GM18858 (cell line): ENCODE results near the gene AKR7A2.

ENCODE experiments used
- ATAC-seq: cut with Tn5 transposase; IDR thresholded peaks from one replicate; pipeline ENCODE4 v1.9.1; 2021; ENCODE audit not compliant: unreplicated experiment

AKR7A2 gene

DNA sequence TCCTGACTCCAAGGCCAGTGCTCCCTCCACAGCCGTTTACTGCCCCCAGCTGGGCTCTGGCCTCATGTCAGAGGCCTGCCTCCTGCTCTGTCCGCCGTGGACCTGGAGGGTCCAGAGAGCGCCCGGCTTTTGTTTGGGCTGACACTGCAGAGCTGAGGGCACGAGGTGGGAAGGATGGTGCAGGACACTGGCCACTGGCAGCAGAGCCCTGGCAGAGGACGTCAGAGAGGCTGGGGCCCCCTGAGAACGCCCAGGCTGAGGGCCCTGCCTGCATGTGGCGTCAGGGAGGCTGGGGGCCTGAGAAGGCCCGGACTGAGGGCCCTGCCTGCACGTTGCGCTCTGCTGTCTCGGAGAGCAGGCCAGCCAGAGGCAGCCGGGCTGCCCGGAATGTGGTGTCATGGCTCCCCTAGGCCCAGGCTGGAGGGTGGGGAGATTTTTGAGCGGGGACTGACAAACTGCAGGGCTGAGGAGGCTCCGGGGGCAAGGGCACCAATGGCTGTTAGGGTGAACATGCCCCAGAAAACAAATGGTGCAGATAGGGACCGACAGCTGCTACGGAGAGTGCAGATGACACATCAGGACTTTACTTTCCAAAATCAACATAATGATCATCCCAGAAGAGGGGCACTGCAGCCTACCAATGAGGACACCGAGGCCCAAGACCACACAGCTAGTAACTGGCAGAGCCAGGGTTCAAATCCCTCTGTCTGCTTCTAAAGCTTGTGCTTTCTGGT, 31.8 kb upstream of the AKR7A2 start:
- ATAC-seq, result no peak

DNA sequence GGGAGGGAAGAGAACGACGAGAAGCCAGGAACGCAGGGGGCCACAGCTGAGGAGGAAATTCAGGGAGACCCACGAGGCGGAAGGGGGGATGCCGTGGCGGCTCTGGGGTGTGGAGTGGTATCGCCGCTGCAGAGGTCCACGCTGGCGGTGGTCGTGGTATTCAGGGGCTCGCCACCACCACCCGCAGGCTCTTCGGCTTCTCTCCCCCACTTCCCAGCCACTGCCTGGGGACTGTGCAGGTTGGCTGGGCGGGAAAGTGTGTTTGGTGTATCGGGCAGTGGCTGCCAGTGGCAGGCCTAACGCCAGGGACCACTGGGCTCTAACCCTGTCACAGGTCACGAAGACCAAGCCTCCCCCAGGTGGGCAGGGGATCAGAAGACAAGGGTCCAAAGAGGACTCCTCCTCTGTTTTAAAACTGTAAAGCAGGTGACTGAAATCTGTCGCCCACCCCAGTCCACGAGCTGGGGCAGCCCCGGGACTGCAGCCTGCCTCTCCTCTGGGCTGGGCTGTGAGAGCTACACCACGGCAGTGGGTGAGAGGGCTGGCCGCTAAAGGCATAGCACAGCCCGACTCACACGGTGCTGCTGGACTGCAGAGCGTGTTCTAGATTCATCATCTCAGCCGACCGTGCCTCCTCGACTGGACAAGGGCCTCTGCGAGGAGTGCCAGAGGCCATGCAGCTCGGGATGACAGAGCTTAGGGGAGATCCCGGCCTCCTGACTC, 31.1 kb upstream of the AKR7A2 start:
- ATAC-seq, result no peak

DNA sequence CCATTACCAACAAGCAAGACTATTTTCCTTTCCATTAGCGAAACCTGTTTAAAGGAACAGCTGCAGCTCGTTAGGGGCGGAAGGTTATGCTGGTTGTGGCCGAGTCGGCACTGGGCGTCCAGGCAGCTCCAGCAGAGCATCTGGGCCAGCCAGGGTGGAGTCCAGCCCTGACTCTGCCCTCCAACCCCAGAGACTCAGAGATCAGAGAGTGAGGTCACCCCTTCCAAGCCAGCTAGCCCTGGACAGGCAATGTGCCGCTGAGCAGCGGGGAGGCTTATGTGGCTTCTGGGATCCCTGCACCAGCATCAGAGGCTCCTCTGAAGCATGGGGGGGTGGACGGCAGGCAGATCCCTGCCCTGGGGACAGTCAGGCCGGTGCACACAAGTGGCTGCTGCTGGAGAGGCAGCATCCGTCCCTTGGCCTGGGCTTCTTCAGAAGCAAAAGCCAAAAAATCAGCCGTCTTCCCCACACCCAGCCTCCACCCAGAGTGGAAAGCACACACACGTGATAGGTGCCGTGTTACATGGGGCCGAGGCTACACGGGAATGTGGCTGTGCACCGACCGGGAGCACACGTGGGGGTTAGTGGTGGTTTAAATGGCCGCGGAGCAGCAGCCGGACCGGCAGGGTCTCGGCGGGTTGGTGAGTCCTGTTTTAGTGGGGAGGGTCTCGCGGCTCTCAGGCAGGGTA, 30.3 kb upstream of the AKR7A2 start:
- ATAC-seq, result no peak

DNA sequence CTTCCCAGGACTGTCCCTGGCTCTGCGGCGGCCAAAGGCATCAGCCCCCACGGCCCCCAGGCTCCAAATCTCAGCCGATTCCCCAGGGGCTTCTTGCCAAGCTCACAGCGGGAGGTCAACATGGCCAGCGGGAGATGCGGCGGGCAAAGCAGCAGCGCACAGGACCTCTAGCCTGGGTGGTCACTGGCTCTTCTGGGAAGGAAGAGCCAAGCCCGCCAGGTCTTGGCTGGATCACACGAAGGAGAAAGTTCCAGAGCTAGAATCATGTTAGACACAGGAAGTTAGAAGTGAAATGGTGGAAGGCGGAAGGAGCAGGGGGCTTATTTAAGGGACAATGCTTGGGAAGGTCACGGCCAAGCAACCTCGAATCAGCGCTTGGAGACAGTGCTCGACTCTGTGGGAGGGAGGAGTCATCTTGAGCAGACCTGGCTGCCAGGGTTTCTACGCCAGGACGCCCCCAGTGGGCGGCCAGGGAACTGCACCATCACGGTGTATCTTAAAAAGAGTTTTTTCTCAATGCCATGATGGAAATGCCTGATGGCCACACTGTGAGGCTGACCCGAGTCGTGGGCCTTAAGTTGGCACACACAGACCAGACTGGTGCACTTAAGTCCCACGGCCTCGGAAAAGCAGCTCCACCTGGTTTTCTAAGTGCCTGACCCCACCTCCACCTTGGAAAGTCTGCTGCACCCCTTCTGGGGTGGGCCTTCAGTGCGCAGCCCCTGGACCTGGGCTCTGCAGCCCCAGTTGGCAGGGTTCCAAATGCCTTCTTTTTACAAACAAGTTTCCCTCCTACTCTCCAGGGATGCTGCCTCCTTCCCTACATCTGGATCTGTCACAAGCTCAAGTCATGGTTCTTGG, 29.5 kb upstream of the AKR7A2 start:
- no peak for ATAC-seq

DNA sequence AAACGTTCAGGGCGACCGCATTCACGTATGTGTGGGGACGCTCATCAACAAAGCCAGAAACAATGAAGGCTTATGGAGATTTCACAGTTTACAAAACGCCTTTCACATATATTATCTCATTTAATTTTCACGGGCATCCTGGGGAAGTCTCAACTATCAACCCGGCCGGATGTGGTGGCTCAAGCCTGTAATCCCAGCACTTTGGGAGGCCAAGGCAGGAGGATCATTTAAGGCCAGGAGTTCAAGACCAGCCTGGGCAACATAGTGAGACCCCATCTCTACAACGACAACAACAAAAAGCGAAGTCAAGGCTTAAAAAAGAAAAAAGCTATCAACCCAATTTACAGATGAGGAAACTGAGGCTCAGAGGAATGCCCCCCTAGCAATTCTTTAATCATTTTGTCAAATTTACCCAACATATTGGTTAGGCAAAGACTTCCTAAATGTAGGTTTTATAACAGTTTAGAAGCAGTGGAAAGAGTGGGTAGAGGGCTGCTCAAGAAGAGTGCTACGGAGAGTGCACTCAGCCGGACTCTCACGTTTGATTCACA, 28.5 kb upstream of the AKR7A2 start:
- no peak for ATAC-seq

DNA sequence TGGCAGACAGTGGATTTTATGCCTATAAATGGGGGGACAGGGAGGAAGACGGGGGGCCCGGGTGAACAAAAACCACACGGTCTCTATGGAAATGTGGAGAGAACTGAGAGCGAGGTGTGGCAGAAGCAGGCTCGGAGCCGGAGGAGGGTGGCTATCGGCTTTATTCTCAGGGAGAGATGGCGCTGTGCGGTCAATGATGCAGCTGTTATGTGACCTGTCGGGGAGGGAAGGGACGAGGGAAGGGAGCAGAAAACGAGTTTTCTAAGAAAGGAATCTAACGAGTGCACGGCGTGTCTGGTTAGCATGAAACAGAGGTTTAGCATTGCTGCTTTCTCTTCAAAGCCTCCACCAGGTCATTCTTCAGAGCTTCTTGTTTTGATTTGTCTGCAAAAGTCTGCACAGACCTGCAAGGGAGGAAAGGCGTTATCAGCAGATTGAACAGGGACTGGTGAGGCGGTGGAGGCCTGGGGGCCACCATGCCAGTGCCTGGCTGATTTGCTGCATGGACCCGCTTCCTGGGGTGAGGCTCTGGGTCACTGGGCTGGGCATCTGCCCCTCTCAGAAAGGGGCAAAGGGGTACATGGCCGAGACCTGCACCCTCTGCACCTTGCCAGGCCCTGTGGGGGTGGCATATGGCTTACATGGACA, 27.4 kb upstream of the AKR7A2 start:
- ATAC-seq, result no peak

DNA sequence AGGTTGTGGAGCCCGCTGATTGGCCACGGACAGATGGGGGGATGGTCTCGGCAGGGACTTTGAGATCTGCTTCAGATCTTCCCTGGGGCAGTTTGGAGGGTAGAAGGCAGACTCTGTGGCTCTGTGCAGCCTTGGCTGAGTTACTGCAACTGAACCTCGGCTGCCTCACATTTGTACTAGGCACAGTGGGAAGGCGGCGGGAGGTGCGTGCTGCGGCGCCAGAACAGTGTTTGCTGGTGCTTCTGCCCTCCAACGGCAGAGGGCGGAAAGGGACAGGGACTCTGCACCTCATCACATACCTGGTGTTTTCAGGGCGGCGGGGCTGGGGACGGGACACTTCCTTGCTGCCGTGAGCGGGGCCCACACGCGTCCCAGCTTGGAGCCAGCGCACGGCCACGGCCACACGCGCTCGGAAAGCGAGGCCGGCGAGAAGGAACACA, 26.4 kb upstream of the AKR7A2 start:
- no peak for ATAC-seq

DNA sequence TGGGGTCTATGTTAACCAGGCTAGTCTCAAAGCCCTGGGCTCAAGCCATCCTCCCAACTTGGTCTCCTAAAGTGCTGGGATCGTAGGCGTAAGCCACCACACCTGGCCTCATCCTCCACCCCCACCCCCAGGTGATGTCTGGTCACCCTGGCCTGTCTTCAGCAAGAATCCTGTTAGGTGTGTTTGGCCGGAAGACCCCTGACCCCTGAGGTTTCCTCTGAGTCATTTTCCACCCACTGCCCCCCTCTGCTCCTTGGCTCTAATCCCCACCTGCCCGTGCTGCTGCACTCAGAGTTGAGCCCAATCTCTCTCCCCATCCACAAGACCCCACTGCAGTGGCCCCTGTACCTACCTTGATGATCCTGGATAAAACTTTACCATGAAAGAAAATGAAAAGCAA, 25.3 kb upstream of the AKR7A2 start:
- no peak for ATAC-seq

DNA sequence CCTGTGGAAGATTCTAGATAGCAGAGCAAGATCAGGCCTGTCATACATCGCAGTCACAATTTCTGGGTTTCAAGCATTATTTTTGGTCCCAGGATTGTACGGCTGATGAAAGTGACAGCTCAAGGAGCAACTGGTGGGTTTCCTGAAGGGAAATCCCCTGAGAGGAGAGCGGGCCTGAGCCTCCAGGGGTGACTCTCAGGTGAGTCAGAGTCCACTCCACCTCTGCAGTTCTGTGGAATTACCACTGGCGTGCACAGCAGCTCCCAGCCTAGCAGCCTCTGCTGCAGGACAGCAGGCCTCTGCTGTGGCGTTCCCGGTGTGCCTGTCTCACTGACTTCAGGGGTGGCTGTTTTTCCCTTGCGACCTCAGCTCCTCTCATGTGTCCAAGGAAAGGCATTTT, 24.6 kb upstream of the AKR7A2 start:
- ATAC-seq, result no peak

DNA sequence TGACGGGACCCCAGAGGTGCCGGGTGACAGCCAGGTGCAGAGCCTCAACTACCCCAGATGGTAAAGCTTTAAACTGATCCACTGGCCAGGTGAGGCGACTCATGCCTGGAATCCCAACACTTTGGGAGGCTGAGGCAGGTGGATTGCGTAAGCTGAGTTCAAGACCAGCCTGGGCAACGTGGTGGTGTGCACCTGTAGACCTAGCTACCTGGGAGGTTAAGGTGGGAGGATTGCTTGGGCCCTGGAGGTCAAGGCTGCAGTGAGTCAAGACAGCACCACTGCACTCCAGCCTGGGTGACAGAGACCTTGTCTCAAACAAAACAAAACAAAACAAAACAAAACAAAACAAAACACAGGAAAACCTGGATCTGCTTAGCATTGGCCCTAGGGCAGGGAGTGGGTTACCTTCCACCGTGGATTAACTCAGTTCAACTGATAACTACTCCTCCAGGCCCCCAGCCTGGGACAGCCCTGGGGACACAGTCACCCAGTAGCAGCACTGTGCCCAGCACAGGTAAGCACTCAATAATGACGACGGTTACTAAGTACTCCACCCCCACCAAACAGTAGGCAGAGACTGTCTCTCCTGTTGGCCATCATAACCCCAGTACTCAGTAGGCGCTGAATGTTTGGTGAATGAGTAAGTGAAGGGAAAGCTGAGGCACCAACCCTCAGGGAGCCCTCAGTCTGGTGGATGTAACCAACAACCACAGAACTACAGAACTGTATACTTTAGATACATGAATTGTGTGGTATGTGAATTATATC, 21.8 kb upstream of the AKR7A2 start:
- ATAC-seq, result no peak

DNA sequence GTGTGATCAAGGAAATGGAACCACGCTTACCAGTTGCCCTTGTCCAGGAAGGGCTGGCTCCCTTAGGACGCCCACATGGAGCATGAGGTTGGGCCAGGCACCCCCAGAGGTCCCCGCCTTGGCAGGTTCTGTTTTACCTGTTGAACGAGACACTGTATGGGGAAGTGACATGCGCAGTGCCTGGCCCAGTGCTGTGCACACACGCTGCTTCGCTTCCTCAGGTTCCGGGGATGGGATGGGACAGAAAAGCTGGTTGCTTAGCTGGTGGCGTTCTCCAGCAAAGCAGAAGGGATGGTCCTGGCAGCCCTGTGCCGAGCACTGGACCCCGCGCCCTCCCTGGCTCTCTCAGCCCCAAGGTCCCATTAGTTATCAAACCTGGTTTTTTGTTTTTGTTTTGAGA, 20.9 kb upstream of the AKR7A2 start:
- ATAC-seq, result no peak

DNA sequence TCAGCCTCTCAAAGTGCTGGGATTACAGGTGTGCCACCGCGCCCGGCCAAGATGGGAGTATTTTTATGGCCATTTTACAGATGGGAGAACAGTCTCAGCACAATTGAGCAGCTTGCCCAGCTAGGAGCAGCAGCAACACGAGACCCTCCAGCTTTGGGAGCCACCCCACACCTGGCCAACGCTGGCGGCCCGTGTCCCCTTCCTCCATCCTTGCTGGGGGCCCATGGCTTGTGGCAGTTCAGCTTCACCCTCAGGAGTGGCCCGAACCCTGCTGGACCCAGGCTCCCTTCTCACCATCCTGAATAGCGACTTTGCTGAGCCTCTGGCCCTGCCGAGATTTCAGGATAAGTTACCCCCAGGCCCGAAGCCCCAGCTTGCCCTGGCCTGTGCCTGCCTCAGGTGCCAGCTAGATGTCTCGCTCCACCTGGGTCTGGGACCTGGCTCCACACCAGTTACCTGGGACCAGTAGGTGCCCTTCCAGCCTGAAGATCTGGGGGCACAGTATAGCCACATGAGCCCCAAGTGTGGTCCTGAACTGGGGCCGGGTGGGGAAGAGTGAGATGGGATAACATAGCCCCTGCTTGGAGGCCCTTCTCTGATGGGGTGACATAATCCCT, 19.4 kb upstream of the AKR7A2 start:
- no peak for ATAC-seq

DNA sequence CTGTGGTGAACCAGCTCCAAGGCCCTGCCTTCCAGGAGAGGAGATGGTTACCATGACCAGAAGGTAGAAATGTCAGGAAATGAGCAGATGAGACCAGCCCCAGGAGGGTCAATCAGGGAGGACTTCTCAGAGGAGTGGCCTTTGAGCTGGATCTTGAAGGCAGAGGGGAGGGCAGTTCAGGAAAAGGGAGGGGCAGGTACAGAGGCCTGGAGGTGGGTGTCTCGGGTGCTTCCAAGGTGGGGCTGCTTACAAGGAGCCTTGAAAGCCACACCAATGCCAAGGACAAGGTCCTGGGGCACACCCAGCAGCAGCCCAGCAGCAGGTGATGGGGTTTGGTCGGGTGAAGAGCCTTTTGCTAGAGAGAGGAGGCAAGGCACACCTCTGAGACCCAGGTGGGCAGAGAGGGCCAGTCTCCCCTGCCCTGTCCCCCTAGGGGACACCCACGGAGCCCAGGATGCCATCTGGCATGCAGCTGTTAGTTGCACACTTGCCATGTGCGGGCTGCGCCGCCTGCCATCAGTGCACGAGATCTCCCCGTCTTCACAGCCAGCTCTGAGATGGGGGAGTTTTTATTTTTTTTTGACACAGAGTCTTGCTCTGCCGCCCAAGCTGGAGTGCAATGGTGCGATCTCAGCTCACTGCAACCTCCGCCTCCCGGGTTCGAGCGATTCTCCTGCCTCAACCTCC, 18.6 kb upstream of the AKR7A2 start:
- ATAC-seq, result no peak

DNA sequence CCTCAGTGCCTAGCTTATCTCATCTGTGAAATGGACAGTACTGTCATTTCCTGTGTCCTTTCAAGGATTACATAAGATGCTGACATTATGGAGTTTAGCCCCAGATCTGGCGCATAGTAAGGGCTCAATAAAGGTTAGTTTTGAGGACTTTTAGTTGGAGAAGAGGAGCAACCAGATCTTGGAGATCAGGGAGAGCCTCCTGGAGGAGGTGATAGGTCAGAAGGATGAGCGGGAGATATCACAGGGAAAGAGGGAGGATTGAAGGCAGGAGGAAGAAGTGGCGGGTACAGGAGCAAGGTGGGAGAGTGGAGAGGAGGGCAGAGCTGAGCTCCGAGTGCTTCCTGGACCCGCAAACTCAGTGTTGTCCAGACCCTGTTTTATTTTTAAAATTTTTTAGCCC, 17.7 kb upstream of the AKR7A2 start:
- ATAC-seq, result no peak

DNA sequence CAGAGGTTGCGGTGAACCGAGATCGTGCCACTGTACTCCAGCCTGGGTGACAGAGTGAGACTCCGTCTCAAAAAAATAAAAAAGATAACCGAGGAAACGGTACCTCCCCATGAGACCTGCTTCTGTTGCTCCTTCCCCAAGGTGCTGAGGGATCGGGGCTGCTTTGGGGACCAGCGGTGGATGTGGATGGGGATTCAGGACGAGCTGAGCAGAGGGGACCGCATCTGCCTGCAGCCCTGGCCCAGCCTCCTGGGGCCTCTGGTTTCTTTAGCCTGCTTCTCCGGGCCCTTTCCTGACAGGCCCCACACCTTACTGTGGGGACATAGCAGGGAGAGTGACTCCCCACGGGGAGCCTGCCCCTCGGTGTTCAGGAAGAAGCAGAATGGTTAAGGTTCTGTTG, 17.2 kb upstream of the AKR7A2 start:
- ATAC-seq, result no peak

DNA sequence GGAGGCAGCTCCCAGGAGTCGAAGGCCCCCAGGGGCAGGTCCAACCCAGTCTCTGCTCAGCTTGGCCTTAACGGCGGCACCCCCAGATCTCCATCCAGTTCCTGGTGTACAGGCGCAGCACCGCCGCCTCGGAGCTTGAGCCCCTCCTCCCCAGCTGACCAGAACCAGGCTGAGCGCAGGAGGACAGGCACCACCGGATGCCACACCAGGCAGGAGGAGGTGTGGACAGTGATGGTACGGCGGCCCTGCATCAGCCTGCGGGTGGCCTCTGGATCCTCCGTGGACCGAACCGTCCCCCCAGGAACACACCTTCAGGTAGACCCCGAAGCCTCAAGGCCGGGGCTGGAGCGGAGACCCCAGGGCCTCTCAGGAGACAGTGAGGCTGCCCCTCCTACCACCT, 16.5 kb upstream of the AKR7A2 start:
- ATAC-seq, result no peak

DNA sequence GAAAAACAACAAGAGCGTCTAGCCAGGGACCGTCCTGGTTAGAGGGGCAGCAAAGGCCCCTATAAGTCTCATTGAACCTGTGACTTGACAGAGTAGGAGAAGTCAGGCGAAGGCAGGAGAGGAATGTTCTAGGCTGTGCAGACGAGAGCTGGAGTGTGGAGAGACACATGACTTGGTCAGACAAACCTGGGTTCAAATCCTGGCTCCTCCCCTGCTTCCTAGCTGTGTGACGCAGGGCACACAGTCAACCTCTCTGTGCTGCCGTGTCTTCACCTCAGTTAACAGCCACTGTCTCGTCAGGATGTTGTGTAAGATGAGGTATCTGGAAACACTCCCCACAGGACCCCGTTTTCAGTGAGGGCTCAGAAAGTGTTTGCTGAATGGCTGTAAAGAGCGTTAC, 15.8 kb upstream of the AKR7A2 start:
- ATAC-seq, result no peak

DNA sequence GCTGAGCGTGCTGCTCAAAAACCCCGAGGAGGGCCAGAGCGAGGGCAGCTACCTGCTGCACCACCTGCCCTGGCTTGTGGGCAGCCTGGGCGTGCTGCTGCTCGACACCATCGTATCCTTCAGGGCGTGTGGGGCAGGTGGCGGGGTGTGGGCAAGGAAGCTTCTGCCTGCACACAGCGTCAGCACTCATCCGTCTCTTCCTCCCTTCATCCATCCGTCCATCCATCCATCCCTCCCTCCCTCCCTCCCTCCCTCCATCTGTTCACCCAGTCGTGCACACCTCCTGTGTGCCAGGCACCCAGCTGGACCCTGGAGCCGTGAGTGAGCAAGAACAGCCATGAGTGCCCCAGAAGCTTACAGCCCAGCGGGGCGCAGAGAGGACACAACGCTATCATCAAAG, 15.4 kb upstream of the AKR7A2 start:
- ATAC-seq, result no peak

DNA sequence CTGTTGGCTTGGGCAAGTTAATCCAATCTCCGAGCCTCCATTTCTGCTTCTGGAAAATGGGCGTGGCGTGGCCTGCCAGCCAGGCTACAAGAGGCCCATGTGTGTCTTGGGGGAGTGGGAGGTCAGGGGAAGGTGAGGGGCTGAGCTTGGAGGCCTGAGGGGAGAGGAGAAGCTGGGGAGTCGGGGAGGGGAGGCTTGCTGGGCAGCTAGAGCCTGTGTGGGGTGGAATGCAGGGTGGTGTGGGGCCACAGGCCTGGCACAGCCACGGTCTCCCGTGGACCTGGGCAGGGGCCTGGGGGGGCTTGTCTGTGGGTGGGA, 14.8 kb upstream of the AKR7A2 start:
- ATAC-seq, result no peak
